Body of pancreas (tissue), 4 donors: ENCODE results near the gene BHLHE40. TPM values are rescaled to one million over a fixed set of nuclear protein-coding genes. Genes with fewer than 3 reads are reported as not detected.

Experiments used
- ATAC-seq: fragments of 150-250 bp; one replicate; pipeline ENCODE4 v1.9.1; 2016
- DNase-seq, 4 donors: peaks; one replicate each; pipeline ENCODE4 v3.0.0-alpha.2; 2019
- H3K27ac ChIP-seq, 4 donors: fragments of 200-600 bp; sonication (generic); 1 replicate in 3 of 4; 2 replicates in 1 of 4; pipeline versions ENCODE4 v1.5.1 to v1.6.1; 2016 to 2019; ENCODE audit warnings: mild to moderate bottlenecking in 1 of 4, mixed read lengths in 1 of 4, moderate library complexity in 1 of 4
- H3K27me3 ChIP-seq, 2 donors: fragments of 200-600 bp; sonication (generic); one replicate each; pipeline ENCODE4 v1.6.0; 2016; ENCODE audit warnings: mild to moderate bottlenecking in 1 of 2
- H3K36me3 ChIP-seq, 2 donors: fragments of 200-600 bp; sonication (generic); replicated peaks in 1 of 2; 2 replicates each; pipeline ENCODE4 v1.5.1; 2016; ENCODE audit warnings: low read depth in 2 of 2; ENCODE audit not compliant: insufficient read depth in 1 of 2
- H3K4me1 ChIP-seq: fragments of 200-600 bp; sonication (generic); one replicate; pipeline ENCODE4 v1.6.0; 2016
- H3K4me3 ChIP-seq, 2 donors: fragments of 200-600 bp; sonication (generic); 1 replicate in 1 of 2; 2 replicates in 1 of 2; pipeline ENCODE4 v1.5.1; 2016 to 2019
- H3K9me3 ChIP-seq, 3 donors: fragments of 200-600 bp; sonication (generic); 1 replicate in 2 of 3; 2 replicates in 1 of 3; pipeline ENCODE4 v1.5.1; 2016
- POLR2A ChIP-seq, 3 donors: fragments of 450-650 bp; IDR thresholded peaks; one replicate each; pipeline ENCODE4 v1.6.1; 2016; ENCODE audit warnings: antibody characterized with exemption in 3 of 3, mild to moderate bottlenecking in 2 of 3
- WGBS, 2 donors: methylation state at CpG; one replicate each; pipeline ENCODE4 v1.1.5; 2017; 5-methylcytosine and 5-hydroxymethylcytosine counted together
- intact Hi-C: fragments of 100-400 bp; cut with DNase I; formaldehyde crosslinking; loops from one replicate; pipeline ENCODE4 v1.15.1; 2023
- total RNA-seq, 2 donors: library from RNA; depleted of rRNA; stranded (reverse); fragments of >200 nt; gene quantifications; one replicate each; pipeline ENCODE4 v1.1.0, GENCODE V29; 2016
- TF ChIP-seq, protein P1 (sequence below), 7 experiments: fragments of 450-650 bp in 4 of 7; fragments of 200-600 bp in 3 of 7; sonication (generic) in 3 of 7; IDR thresholded peaks; one replicate each; pipeline ENCODE4 v1.5.1; 2016 to 2019; ENCODE audit warnings: antibody characterized with exemption in 7 of 7

Gene BHLHE40
- total RNA-seq, 2 donors from 2014 or later: 28.5 to 30.3 TPM

DNA sequence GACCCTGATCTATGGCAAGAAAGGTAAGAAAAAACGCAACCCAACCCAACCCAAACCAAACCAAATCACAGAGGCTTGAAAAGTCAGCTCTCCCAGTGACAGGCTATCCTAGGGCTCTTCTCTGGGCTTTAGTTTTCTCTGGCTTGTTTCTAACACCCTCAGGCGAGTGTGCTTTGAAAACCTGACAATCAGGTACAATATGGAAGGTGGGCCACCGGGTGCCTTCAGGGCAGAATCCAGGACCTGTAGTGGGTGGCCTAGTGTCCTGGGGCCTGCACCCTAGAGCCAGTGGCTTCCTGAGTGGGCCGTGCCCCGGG, 46.8 kb downstream of the BHLHE40 start:
- DNase-seq (peak in 1 of 4 donors; percentile 26), ATAC-seq (no peak)
- no peak for TF ChIP-seq POLR2A (IDR thresholded peaks at IDR 0.05)
- Histone ChIP-seq H3K4me1 (peaks cover 21% of the 10 kb centered on the region), H3K9me3 (no peaks in the 10 kb centered on the region), H3K4me3 (no peak overlapping the region), H3K36me3 (no peaks in the 10 kb centered on the region), H3K27me3 (no peaks in the 10 kb centered on the region), H3K27ac (peak overlapping the region; percentile 47 to 83 (median 62))
- intact Hi-C loops: no loop called here
- 58 to 83% methylated on average over 2 to 5 of the region's 5 CpGs for WGBS, 2 donors

GRCh38 chr3:5029715-5030114, 50.5 kb downstream of the BHLHE40 start:
- Histone ChIP-seq H3K9me3 (no peaks in the 10 kb centered on the region), H3K27ac (no peak overlapping the region), H3K4me3 (no peak overlapping the region), H3K36me3 (no peaks in the 10 kb centered on the region), H3K4me1 (peaks cover 12% of the 10 kb centered on the region), H3K27me3 (no peaks in the 10 kb centered on the region)
- intact Hi-C loops: no loop called here
- no peak for ATAC-seq
- DNase-seq: no peak
- WGBS, 2 donors: 96% methylated on average over 1 of the region's 1 CpG
- TF ChIP-seq, protein P1, sequence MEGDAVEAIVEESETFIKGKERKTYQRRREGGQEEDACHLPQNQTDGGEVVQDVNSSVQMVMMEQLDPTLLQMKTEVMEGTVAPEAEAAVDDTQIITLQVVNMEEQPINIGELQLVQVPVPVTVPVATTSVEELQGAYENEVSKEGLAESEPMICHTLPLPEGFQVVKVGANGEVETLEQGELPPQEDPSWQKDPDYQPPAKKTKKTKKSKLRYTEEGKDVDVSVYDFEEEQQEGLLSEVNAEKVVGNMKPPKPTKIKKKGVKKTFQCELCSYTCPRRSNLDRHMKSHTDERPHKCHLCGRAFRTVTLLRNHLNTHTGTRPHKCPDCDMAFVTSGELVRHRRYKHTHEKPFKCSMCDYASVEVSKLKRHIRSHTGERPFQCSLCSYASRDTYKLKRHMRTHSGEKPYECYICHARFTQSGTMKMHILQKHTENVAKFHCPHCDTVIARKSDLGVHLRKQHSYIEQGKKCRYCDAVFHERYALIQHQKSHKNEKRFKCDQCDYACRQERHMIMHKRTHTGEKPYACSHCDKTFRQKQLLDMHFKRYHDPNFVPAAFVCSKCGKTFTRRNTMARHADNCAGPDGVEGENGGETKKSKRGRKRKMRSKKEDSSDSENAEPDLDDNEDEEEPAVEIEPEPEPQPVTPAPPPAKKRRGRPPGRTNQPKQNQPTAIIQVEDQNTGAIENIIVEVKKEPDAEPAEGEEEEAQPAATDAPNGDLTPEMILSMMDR (IDR thresholded peaks at IDR 0.05): no peak
- no peak for TF ChIP-seq POLR2A (IDR thresholded peaks at IDR 0.05)

- WGBS, 2 donors: 91 to 93% methylated on average over 5 of the region's 5 CpGs
- TF ChIP-seq, protein P1 (IDR thresholded peaks at IDR 0.05): no peak
- TF ChIP-seq POLR2A (IDR thresholded peaks at IDR 0.05): no peak
- H3K27me3 ChIP-seq: no peaks in the 10 kb centered on the region
- no peaks in the 10 kb centered on the region for H3K9me3 ChIP-seq
- DNase-seq (no peak), ATAC-seq (no peak)
- H3K4me1 ChIP-seq: peaks cover 12% of the 10 kb centered on the region
- H3K27ac ChIP-seq: no peak overlapping the region
- intact Hi-C loops: no loop called here
- no peaks in the 10 kb centered on the region for H3K36me3 ChIP-seq
- no peak overlapping the region for H3K4me3 ChIP-seq
Measured at GRCh38 chr3:5030152-5030551, 50.9 kb downstream of the BHLHE40 start.

DNA sequence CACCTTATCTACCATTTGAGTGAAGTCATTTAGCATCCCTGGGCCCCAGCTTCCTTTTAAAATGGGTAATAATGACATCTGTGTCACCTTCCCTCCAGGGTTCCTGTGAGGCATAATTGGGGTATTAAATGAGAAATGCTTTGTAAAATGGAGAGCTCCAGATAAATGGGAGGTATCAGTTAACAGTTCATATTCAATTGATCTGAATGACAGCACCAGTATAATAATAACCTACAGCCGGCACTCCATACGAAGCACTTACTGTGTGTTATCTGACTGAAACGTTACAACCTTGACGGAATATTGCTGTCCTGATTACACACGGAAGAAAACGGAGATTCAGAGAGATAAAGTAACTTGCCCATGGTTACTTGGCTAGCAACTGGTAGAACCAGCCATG, 53.6 kb downstream of the BHLHE40 start:
- ATAC-seq (no peak), DNase-seq (no peak)
- Histone ChIP-seq H3K36me3 (no peaks in the 10 kb centered on the region), H3K9me3 (no peaks in the 10 kb centered on the region), H3K27me3 (no peaks in the 10 kb centered on the region), H3K4me3 (no peak overlapping the region), H3K4me1 (no peaks in the 10 kb centered on the region), H3K27ac (no peak overlapping the region)
- 46 to 48% methylated on average over 6 of the region's 6 CpGs for WGBS, 2 donors
- TF ChIP-seq POLR2A (IDR thresholded peaks at IDR 0.05): no peak
- TF ChIP-seq, protein P1 (IDR thresholded peaks at IDR 0.05): no peak
- intact Hi-C loops: no loop called here

Other genes starting within 250 kb of the BHLHE40 start
- gene ARL8B, start 142.9 kb downstream of the BHLHE40 start, total RNA-seq: 10 to 100 TPM; 21.0 to 30.3 TPM
- 10 to 100 TPM; 23.9 to 46.1 TPM for gene EDEM1, start 208.3 kb downstream of the BHLHE40 start, total RNA-seq